ENCODE measurements around the gene PLEKHG3. TPM values are rescaled to one million over a fixed set of nuclear protein-coding genes. Genes with fewer than 3 reads are reported as not detected.
A peak's percentile ranks its signal among the peaks of the same experiment; 100 is the strongest.
"Not testable (repeated sequence)": the region's sequence is repeated elsewhere in the genome, so short reads cannot be mapped to it uniquely, and the experiment has no call there.

Gene PLEKHG3
- total RNA-seq, 1 donor from 2014 or later, result 5.4 TPM

GRCh38 chr14:64688031-64688430 lies 16.2 kb upstream of the PLEKHG3 start:
- no peak for DNase-seq (ENCODE audit: low read depth in 2 of 2)

- DNase-seq (ENCODE audit: low read depth in 2 of 2), result no peak
These were observed 15.4 kb upstream of the PLEKHG3 start for GRCh38 chr14:64688811-64689281.

GRCh38 chr14:64689289-64689688 lies 14.9 kb upstream of the PLEKHG3 start:
- no peak for DNase-seq (ENCODE audit: low read depth in 2 of 2)

- not testable (repeated sequence) for DNase-seq (ENCODE audit: low read depth in 2 of 2)
These were observed 13.6 kb upstream of the PLEKHG3 start for GRCh38 chr14:64690607-64691006.

DNA sequence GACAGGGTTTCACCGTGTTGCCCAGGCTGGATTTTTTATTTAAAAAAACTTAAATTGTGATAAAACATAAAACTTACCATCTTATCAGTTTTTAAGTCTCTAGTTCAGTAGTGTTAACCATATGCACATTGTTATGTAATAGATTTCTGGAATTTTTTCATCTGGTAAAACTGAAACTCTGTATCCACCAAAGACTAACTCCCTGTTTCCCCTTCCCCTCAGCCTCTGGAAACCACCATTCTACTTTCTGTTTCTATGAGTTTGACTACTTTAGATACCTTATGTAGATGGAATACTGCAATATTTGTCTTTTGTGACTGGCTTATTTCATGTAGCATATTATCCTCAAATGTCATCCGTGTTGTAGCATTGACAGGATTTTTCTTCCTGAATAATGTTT lies 12.8 kb upstream of the PLEKHG3 start:
- no peak for DNase-seq (ENCODE audit: low read depth in 2 of 2)

DNA sequence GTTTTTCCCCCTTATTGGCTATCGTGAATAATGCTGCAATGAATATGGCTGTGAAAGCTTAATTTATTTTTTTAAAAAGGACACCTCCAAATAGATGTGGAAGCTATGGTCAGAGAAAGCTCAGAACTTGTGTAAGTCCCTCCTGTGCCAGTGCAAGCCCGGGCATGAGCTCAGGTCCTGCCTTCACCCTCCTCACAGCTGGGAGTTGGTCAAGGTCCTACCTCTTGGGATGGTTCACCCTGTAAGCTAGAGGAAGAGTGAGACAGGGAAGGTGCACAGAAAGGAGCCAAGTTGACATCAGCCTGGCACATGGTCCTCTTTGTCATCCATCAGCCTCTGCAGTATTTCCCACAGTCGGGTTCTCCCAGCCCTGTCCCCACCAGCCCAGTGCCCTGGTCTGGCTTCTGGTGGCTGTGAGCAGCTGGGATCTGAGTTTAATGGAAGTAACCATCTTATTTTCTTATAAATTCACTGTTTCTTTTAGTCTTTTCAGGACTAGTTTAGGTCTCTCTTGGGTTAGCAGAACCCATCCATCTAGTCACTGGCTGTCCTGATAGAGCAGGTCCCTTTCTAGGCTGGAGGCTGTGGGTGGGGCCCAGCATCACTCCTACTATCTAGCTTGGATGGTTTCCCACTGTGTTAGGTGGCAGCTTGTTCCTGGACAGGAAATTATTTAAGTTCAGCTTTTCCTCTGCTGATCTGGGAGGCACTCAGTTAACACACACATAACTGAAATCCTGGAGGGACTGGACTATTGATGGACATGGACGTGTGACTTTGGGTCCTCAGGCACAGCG lies 11.8 kb upstream of the PLEKHG3 start:
- DNase-seq (ENCODE audit: low read depth in 2 of 2), result no peak

DNA sequence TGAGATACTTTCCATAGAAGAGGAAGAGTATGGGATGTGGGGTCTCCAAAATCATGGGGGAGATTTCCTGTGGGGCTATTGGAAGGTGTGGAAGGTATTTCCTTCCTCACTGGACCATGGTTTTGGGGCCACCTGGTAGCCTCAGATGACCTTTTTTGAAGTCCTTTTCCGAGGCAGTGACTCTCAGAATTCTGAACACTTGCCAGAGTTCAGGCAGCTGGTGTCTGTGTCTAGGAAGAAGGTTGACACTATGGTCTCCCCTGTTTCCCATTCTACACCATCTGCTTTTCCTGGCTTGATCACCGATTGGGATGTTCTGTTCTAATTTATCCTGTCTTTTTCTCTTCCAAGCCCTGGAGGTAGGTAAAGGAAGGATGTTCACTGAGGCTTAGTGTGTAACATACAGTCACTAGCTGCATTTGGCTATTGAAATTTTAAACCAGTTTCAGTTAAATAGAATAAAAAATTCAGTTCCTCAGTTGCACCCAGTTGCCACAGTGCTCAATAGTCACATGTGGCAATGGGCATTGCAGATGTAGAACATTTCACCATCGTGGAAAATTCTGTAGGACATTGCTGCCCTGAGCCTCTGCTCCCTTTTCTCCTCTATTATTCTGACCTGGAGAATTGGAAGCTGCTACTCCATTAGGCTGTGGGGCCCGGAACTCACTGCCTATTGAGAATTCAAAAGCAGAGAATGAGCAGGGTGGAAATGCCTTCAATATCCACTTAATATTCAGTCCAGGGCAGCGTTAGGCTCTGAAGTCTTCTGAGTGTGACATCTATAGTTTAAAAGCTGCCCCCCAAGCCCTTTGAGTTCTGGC lies 11.0 kb upstream of the PLEKHG3 start:
- DNase-seq (ENCODE audit: low read depth in 2 of 2), result peak in 1 of 2 donors; percentile 85

DNA sequence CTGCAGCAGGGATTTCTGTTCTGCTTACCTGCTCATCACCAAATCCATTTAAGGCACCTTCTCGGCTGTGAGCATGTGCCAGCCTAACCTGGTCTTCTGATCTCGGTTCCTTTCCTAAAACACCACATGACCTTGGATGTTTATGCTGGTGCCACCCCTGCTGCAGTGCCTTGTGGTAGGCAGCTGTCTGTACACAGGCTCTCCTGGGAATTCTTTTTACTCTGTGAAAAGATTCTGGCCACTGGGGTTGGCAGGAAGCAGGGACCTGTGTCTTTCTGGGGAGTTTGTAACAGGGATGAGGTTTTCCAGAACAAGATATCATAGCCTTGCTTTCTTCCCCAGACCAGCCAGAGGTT lies 10.4 kb upstream of the PLEKHG3 start:
- DNase-seq (ENCODE audit: low read depth in 2 of 2), result no peak

DNA sequence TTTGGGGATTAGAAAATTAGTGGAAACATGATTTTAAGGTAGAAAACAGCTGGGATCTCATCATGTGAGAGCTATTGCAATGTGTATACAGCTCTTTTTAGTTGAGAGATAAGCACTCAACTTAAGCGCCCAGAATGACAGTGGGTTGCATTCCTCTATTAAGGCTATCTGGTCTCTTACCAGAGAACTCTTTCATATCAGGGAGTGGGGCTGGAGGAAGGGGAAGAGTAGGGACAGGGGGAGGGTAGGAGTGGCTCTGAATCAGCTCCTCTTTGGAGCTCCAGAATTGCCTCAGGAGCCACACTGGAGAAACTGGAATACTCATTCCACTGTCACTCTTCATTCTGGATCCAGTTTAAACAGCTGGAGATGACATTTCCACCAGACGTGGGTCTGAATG lies 9.2 kb upstream of the PLEKHG3 start:
- no peak for DNase-seq (ENCODE audit: low read depth in 2 of 2)

DNA sequence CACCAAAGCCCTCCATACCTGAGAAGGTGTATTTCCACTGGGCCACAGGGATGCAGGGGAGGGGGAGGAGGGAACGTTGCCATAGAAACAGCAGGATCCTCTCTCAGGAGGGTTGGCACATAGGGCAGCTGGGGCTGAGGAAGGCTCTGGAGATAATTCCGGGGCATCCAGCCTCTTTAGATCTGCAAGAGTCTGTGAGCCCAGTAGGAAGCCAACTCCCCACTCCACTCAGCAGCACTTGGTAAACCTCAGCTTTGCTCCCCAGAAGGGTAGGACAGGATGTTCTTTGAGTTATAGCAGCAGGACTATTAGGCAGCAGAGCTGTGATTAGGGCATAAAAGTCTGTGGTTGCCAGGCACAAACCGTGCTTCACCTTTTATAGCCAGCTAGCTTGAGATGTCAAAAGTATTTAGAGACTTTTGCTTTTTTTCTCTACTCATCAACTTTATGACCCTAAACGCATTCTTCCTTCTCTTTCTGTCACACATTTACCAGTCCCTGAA lies 7.8 kb upstream of the PLEKHG3 start:
- no peak for DNase-seq (ENCODE audit: low read depth in 2 of 2)

GRCh38 chr14:64698903-64699302 lies 5.3 kb upstream of the PLEKHG3 start:
- no peak for DNase-seq (ENCODE audit: low read depth in 2 of 2)

DNA sequence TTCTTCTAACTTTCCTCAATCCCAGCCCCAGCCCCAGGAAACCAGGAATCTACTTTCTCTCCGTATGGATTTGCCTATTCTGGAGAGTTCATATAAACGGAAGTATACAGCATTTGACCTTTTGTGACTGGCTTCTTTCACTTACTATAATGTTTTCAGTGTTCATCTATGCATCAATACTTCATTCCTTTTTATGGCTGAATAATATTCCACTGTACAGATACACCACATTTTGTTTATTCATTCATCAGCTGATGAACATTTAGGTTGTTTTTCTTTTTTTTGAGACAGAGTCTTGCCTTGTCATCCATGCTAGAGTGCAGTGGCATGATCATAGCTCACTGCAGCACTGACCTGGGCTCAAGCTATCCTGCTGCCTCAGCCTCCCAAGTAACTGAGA lies 3.9 kb upstream of the PLEKHG3 start:
- no peak for DNase-seq (ENCODE audit: low read depth in 2 of 2)

DNA sequence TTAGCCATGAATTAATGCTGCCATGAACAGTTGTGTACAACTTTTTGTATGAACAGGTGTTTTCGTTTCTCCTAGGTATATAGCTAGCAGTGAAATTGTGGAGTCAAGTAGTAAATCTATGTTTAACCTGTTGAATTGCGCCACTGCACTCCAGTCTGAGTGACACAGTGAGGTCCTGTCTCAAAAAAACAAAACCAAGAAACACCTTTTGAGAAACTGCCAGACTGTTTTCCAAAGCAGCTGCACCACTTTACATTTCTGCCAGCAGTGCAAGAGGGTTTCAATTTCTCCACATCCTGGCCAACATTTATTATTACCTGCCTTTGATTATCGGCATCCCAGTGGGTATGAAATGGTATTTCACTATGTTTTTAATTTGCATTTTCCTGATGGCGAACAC lies 3.3 kb upstream of the PLEKHG3 start:
- DNase-seq (ENCODE audit: low read depth in 2 of 2), result no peak

- DNase-seq (ENCODE audit: low read depth in 2 of 2), result no peak
These were observed 2.6 kb upstream of the PLEKHG3 start for GRCh38 chr14:64701660-64702059.

DNA sequence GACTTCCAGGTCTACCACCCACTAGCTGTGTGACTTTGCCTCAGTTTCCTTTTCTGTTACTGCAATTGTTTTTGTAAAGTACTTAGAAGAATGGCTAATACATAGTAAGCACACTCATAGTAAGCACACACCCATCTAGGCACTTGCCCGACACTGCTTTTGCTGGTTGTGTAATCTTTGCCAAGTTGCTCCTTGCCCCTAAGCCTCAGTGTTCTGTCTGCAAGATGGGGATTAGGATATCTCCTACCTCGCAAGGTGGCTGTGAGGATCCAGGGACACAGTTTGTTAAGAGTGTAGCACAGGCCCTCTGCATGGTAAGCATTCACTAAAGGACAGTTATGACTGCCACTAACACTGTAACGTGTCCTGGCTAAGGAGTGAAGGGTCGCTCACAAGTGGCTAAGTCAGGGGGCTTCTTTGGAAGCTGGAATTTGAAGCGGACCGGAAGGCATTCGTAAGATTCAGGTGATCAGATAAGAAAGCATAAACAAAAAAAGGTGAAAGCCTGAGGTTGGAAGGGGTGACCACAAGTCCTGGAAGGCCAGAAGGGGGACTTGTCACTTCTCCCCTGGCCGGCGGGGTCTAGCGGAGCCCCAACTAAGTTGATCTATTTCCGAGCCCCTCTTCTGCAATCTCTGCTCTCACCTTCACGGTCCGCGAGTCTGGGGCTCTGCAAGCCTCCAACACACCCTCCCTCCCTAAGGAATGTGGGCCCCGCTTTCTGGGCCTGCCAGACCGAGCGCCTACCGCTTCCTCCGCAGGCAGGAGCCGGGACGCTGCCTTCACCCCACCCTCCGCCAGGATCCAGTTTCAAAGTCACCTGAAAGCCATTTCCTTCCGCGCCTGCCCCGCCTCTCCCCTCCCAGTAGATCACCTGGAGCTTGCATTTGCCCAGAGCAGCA lies 1.5 kb upstream of the PLEKHG3 start:
- DNase-seq (ENCODE audit: low read depth in 2 of 2), result no peak

DNA sequence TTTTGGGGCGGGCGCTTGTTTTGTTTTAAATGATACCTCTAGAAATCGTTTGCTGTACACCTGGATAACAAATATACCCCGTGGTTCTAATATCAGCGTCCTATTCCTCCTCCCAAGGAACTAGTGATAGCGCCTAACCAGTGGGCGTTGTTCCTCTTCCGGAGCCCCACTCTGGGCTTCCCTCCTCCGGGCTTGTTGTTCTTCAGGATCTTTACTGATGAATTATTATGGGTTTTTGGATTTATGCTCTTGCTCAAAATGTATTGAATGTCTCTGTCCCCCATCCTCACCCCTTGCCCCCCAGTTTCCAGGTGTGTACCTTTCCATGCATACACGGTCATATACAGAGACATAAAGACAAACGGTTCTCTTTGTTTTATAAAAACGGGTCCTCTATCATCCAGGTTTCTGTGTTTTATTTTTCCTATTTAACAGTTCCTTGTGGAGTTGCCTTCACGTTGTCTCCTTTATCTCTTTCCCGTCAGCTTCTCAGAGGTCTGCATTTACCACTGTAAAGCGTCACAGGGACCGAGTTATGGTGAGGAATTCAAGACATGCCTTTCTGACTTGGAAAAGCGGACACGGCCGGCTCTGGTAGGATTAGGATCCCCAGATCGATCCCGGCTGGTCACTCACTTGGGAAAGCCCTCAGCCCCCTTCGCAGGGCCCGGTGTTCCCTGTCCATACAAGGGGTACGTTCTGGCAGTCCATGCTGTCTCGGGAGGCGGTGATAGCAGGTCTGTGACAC lies 655 bp upstream of the PLEKHG3 start:
- no peak for DNase-seq (ENCODE audit: low read depth in 2 of 2)

- DNase-seq (ENCODE audit: low read depth in 2 of 2), result peak in 1 of 2 donors; percentile 23
These were observed 638 bp downstream of the PLEKHG3 start for GRCh38 chr14:64704743-64705380.

GRCh38 chr14:64705381-64706118 lies 1.3 kb downstream of the PLEKHG3 start:
- no peak for DNase-seq (ENCODE audit: low read depth in 2 of 2)

- no peak for DNase-seq (ENCODE audit: low read depth in 2 of 2)
These were observed 1.9 kb downstream of the PLEKHG3 start for GRCh38 chr14:64706119-64706592.

Data from dermis microvascular lymphatic vessel endothelial cell (primary cell).